ENCODE data around the gene TBC1D20. TPM values are rescaled to one million over a fixed set of nuclear protein-coding genes. Genes with fewer than 3 reads are reported as not detected.

Gene TBC1D20
- total RNA-seq, 1 donor from 2014 or later, result 40.7 TPM

DNA sequence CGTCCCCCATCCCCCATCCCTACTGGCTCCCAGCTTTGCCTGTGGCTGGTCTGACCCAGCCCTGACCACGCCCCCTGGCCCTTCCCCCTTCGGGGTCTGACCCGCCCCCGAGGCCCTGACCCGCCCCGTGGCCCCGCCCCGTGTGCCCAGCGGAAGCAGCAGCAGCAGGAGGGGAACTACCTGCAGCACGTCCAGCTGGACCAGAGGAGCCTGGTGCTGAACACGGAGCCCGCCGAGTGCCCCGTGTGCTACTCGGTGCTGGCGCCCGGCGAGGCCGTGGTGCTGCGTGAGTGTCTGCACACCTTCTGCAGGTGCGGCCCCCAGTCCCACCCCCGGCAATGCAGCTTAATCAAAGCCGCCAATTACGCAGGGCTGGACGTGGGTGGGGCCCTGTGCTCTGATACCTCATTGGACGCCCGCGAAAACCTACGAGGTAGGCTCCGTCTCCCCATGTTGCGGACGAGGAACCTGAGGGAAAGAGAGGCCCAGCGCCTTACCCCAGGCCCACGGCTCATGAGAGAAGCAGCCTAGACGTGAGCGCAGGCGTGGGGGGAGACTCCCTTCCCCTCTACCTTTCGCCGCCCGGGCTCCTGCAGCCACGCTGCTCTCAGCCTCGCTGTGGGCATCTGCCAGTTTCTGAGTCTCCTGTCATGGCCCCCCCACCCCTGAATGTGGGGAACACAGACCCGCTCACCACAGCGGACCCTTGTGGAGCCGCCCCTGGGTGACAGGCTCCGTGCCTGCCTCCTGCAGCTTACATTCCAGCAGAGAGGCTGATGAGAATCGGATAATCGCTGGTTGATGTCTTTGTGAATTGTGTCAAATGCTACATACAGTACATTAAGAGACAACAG, 41.4 kb downstream of the TBC1D20 start:
- Histone ChIP-seq H3K4me3 (ENCODE audit: low read depth, low read length) (no peak overlapping the region), H3K27me3 (ENCODE audit: control insufficient read depth, insufficient read depth, low read length) (no peaks in the 10 kb centered on the region), H3K36me3 (ENCODE audit: control insufficient read depth, insufficient read depth, low read length) (peaks cover 7% of the 10 kb centered on the region)
- TF ChIP-seq, protein P1, sequence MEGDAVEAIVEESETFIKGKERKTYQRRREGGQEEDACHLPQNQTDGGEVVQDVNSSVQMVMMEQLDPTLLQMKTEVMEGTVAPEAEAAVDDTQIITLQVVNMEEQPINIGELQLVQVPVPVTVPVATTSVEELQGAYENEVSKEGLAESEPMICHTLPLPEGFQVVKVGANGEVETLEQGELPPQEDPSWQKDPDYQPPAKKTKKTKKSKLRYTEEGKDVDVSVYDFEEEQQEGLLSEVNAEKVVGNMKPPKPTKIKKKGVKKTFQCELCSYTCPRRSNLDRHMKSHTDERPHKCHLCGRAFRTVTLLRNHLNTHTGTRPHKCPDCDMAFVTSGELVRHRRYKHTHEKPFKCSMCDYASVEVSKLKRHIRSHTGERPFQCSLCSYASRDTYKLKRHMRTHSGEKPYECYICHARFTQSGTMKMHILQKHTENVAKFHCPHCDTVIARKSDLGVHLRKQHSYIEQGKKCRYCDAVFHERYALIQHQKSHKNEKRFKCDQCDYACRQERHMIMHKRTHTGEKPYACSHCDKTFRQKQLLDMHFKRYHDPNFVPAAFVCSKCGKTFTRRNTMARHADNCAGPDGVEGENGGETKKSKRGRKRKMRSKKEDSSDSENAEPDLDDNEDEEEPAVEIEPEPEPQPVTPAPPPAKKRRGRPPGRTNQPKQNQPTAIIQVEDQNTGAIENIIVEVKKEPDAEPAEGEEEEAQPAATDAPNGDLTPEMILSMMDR (IDR thresholded peaks at IDR 0.05; ENCODE audit: insufficient read depth, low read length, poor library complexity, severe bottlenecking), result no peak
- DNase-seq (ENCODE audit: low read depth), result no peak

DNA sequence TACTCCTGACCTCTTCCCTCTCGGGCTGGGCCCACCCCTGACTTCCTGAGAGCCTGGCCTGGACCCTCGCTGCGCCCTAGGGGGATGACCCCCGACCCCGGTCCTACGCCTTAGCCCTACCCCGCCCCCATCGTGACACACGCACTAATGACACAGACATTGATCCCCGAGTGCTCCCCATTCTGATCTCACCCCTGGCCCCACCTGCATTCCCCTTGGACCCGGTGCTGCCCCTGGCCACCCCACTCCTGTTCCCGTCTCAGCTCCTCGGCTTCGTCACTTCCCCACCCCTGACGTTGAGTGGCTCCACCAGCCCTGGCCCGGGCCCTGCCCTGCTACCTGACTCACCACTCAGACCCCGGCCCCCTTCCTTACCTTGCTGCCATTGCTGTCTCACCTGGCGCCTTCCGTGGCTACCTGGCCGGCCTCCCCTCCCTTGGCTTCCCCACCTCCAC, 42.1 kb downstream of the TBC1D20 start:
- H3K4me3 ChIP-seq (ENCODE audit: low read depth, low read length), result no peak overlapping the region
- no peak for DNase-seq (ENCODE audit: low read depth)
- H3K27me3 ChIP-seq (ENCODE audit: control insufficient read depth, insufficient read depth, low read length), result no peaks in the 10 kb centered on the region
- H3K36me3 ChIP-seq (ENCODE audit: control insufficient read depth, insufficient read depth, low read length), result peaks cover 7% of the 10 kb centered on the region
- TF ChIP-seq, protein P1 (IDR thresholded peaks at IDR 0.05; ENCODE audit: insufficient read depth, low read length, poor library complexity, severe bottlenecking), result no peak

DNA sequence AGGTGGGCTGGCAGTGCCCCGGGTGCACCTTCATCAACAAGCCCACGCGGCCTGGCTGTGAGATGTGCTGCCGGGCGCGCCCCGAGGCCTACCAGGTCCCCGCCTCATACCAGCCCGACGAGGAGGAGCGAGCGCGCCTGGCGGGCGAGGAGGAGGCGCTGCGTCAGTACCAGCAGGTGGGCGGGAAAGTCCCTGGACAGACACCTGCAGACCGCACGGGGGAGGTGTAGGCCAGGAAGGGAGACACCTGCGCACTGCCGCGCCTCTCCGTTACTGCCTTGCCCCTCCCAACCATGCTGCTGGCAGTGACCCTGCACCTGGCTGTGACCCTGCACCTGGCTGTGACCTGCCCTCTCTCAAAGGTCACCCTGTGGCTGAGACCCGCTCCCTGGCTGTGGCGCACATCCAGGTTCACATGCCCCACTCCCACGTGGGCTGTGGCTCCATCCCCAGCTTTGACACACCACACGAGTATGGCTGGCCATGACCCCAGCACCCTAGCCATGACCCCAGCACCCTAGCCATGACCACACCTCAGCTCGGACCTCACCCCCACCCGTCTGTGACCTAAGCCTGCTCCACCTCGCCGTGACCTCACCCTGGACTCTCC, 42.7 kb downstream of the TBC1D20 start:
- Histone ChIP-seq H3K4me3 (ENCODE audit: low read depth, low read length) (no peak overlapping the region), H3K27me3 (ENCODE audit: control insufficient read depth, insufficient read depth, low read length) (no peaks in the 10 kb centered on the region), H3K36me3 (ENCODE audit: control insufficient read depth, insufficient read depth, low read length) (peaks cover 7% of the 10 kb centered on the region)
- no peak for DNase-seq (ENCODE audit: low read depth)
- TF ChIP-seq, protein P1 (IDR thresholded peaks at IDR 0.05; ENCODE audit: insufficient read depth, low read length, poor library complexity, severe bottlenecking), result no peak

DNA sequence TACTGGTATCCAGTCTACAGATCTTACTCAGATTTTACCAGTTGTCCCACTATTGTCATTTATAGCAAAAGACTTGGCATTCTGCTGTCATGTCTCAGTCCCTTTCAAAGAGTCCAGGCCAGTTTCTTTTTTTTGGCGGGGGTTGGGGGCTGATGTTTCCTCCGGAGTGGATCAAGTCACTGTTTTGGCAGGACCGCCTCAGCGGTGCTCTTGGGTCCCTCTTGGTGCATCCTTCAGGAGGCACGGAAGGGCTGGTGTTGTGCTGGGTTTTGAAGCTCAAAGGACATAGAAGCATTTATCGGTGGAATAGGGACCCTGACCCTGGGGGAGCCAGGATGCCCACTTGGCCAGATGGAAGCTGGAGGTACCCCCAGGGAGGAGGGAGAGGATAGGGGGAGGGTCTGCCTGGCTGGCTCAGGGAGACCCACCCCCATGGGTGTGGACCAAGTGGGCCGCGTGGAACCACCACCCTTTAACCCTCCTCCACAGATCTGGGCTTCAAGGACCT, 43.4 kb downstream of the TBC1D20 start:
- TF ChIP-seq, protein P1 (IDR thresholded peaks at IDR 0.05; ENCODE audit: insufficient read depth, low read length, poor library complexity, severe bottlenecking), result no peak
- Histone ChIP-seq H3K4me3 (ENCODE audit: low read depth, low read length) (no peak overlapping the region), H3K27me3 (ENCODE audit: control insufficient read depth, insufficient read depth, low read length) (no peaks in the 10 kb centered on the region), H3K36me3 (ENCODE audit: control insufficient read depth, insufficient read depth, low read length) (peaks cover 6% of the 10 kb centered on the region)
- no peak for DNase-seq (ENCODE audit: low read depth)

DNA sequence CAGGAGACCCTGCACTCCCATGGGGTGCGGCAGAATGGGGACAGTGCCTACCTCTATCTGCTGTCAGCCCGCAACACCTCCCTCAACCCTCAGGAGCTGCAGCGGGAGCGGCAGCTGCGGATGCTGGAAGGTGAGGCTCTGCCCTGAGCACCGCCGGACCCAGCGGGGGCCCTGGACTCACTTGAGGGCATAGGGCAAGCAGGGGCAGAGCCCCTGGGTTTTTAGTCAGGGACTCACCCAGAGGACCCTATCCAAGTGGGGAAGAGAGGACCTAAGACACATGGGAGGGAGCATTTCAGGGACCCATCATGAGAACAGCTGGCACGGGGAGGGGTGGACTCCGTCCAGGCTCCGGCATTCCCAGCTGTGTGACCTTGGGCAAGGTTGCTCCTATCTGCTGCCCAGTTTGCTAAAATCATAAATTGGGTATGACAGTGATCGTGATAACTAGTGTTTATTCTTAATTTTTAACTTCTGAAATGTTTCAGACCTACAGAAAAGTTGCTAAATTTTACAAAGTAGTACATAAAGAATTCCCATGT, 44.5 kb downstream of the TBC1D20 start:
- TF ChIP-seq, protein P1 (IDR thresholded peaks at IDR 0.05; ENCODE audit: insufficient read depth, low read length, poor library complexity, severe bottlenecking), result no peak
- H3K36me3 ChIP-seq (ENCODE audit: control insufficient read depth, insufficient read depth, low read length), result peaks cover 6% of the 10 kb centered on the region

More for the DNA sequence above, 44.5 kb downstream of the TBC1D20 start:
- Histone ChIP-seq H3K27me3 (ENCODE audit: control insufficient read depth, insufficient read depth, low read length) (no peaks in the 10 kb centered on the region), H3K4me3 (ENCODE audit: low read depth, low read length) (no peak overlapping the region)
- no peak for DNase-seq (ENCODE audit: low read depth)

Data from kidney epithelial cell (primary cell).